MG63 (cell line): ENCODE data around the gene ZNF177. TPM values are rescaled to one million over a fixed set of nuclear protein-coding genes. Genes with fewer than 3 reads are reported as not detected.

Experiments used
- DNase-seq: peaks from one replicate; pipeline ENCODE4 v3.0.0-alpha.2; 2020
- H3K27me3 ChIP-seq: fragments of 250-450 bp; sonication (Bioruptor Pico); 2 replicates; pipeline ENCODE4 v1.5.1; 2020; ENCODE audit warnings: mild to moderate bottlenecking, moderate library complexity
- H3K36me3 ChIP-seq: fragments of 250-450 bp; sonication (Bioruptor Pico); 2 replicates; pipeline ENCODE4 v1.5.1; 2020; ENCODE audit warnings: mild to moderate bottlenecking, moderate library complexity
- H3K4me3 ChIP-seq: fragments of 250-450 bp; sonication (Bioruptor Pico); 2 replicates; pipeline ENCODE4 v1.5.1; 2020; ENCODE audit warnings: mild to moderate bottlenecking, moderate library complexity
- H3K9me3 ChIP-seq: fragments of 250-450 bp; sonication (Bioruptor Pico); 2 replicates; pipeline ENCODE4 v1.5.1; 2020; ENCODE audit warnings: mild to moderate bottlenecking, moderate library complexity
- total RNA-seq: library from RNA; depleted of rRNA; stranded (reverse); fragments of >200 nt; shearing (Covaris generic); gene quantifications from 2 replicates; pipeline ENCODE4 v1.2.3, GENCODE V29; 2014; ENCODE audit warnings: low replicate concordance; rRNA removed

The ZNF177 gene
- total RNA-seq, 1 experiment from 2014 or later: 2.2 TPM

GRCh38 chr19:9381361-9381785, 18.6 kb downstream of the ZNF177 start:
- no peak overlapping the region for H3K4me3 ChIP-seq
- H3K27me3 ChIP-seq: no peaks in the 10 kb centered on the region
- H3K9me3 ChIP-seq: peaks cover 71% of the 10 kb centered on the region
- H3K36me3 ChIP-seq: peaks cover 15% of the 10 kb centered on the region
- no peak for DNase-seq

GRCh38 chr19:9406798-9407352, 44.1 kb downstream of the ZNF177 start:
- peak; percentile 77 for DNase-seq
- Histone ChIP-seq H3K9me3 (peaks cover 43% of the 10 kb centered on the region), H3K36me3 (no peaks in the 10 kb centered on the region; the same call in 1 of the 2 replicates), H3K27me3 (no peaks in the 10 kb centered on the region), H3K4me3 (peak overlapping the region; percentile 44)

- DNase-seq: no peak
- no peaks in the 10 kb centered on the region for H3K27me3 ChIP-seq
- peaks cover 8% of the 10 kb centered on the region for H3K36me3 ChIP-seq
- H3K4me3 ChIP-seq: no peak overlapping the region
- H3K9me3 ChIP-seq: peaks cover 50% of the 10 kb centered on the region
Measured at GRCh38 chr19:9407827-9408226, 45.0 kb downstream of the ZNF177 start.

GRCh38 chr19:9413240-9413954, 50.6 kb downstream of the ZNF177 start:
- Histone ChIP-seq H3K9me3 (peaks cover 50% of the 10 kb centered on the region), H3K36me3 (peaks cover 62% of the 10 kb centered on the region), H3K27me3 (no peaks in the 10 kb centered on the region), H3K4me3 (no peak overlapping the region)
- no peak for DNase-seq

GRCh38 chr19:9427941-9428340, 65.1 kb downstream of the ZNF177 start:
- no peak for DNase-seq

GRCh38 chr19:9430444-9430843, 67.6 kb downstream of the ZNF177 start:
- no peak for DNase-seq
- H3K4me3 ChIP-seq: no peak overlapping the region

More at GRCh38 chr19:9427941-9428340, 65.1 kb downstream of the ZNF177 start:
- Histone ChIP-seq H3K4me3 (no peak overlapping the region), H3K36me3 (peaks cover 78% of the 10 kb centered on the region), H3K27me3 (peaks cover 2% of the 10 kb centered on the region; the same call in 1 of the 2 replicates), H3K9me3 (peaks cover 7% of the 10 kb centered on the region)

GRCh38 chr19:9431475-9431874, 68.7 kb downstream of the ZNF177 start:
- peak; percentile 37 for DNase-seq
- Histone ChIP-seq H3K27me3 (peaks cover 2% of the 10 kb centered on the region; the same call in 1 of the 2 replicates), H3K4me3 (no peak overlapping the region)

More at GRCh38 chr19:9430444-9430843, 67.6 kb downstream of the ZNF177 start:
- peaks cover 2% of the 10 kb centered on the region; the same call in 1 of the 2 replicates for H3K27me3 ChIP-seq
- H3K9me3 ChIP-seq: peaks cover 6% of the 10 kb centered on the region
- H3K36me3 ChIP-seq: peaks cover 60% of the 10 kb centered on the region

More at GRCh38 chr19:9431475-9431874, 68.7 kb downstream of the ZNF177 start:
- Histone ChIP-seq H3K9me3 (peaks cover 6% of the 10 kb centered on the region), H3K36me3 (peaks cover 50% of the 10 kb centered on the region)

Other genes with a start within 250 kb of the ZNF177 start
- not detected in 2 replicates for gene OR7G1, start 247.2 kb upstream of the ZNF177 start, total RNA-seq
- gene OR7G3, start 236.1 kb upstream of the ZNF177 start, total RNA-seq: not detected in 2 replicates
- 19.9 and 24.5 TPM in 2 replicates for gene ZNF317, start 222.6 kb upstream of the ZNF177 start, total RNA-seq
- not detected in 2 replicates for gene OR7D2, start 184.0 kb upstream of the ZNF177 start, total RNA-seq
- not detected in 2 replicates for gene OR7D4, start 143.4 kb upstream of the ZNF177 start, total RNA-seq
- gene OR7E24, start 112.1 kb upstream of the ZNF177 start, total RNA-seq: not detected in 2 replicates
- 4.3 and 4.4 TPM in 2 replicates for gene ZNF699, start 53.2 kb upstream of the ZNF177 start, total RNA-seq
- gene ZNF559, start 38.8 kb upstream of the ZNF177 start, total RNA-seq: 17.7 and 20.0 TPM in 2 replicates
- 8.5 and 14.6 TPM in 2 replicates for gene ZNF266, start 72.6 kb downstream of the ZNF177 start, total RNA-seq
- gene ZNF560, start 135.6 kb downstream of the ZNF177 start, total RNA-seq: not detected in 2 replicates
- gene ZNF426, start 175.6 kb downstream of the ZNF177 start, total RNA-seq: 0.72 and 1.1 TPM in 2 replicates
- 37.6 and 64.8 TPM in 2 replicates for gene ZNF121, start 221.5 kb downstream of the ZNF177 start, total RNA-seq